ENCODE results near the gene RAB35.

RAB35 gene

GRCh38 chr12:120144215-120144614, 27.7 kb upstream of the RAB35 start:
- no peak overlapping the region for H3K4me3 ChIP-seq (ENCODE audit: control insufficient read depth, low read depth, low read length)
- TF ChIP-seq, protein P1, sequence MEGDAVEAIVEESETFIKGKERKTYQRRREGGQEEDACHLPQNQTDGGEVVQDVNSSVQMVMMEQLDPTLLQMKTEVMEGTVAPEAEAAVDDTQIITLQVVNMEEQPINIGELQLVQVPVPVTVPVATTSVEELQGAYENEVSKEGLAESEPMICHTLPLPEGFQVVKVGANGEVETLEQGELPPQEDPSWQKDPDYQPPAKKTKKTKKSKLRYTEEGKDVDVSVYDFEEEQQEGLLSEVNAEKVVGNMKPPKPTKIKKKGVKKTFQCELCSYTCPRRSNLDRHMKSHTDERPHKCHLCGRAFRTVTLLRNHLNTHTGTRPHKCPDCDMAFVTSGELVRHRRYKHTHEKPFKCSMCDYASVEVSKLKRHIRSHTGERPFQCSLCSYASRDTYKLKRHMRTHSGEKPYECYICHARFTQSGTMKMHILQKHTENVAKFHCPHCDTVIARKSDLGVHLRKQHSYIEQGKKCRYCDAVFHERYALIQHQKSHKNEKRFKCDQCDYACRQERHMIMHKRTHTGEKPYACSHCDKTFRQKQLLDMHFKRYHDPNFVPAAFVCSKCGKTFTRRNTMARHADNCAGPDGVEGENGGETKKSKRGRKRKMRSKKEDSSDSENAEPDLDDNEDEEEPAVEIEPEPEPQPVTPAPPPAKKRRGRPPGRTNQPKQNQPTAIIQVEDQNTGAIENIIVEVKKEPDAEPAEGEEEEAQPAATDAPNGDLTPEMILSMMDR (conservative IDR thresholded peaks at IDR 0.05; ENCODE audit: control insufficient read depth, insufficient read depth, low read depth, low read length) = no peak
- DNase-seq (ENCODE audit: low read depth) = no peak

DNA sequence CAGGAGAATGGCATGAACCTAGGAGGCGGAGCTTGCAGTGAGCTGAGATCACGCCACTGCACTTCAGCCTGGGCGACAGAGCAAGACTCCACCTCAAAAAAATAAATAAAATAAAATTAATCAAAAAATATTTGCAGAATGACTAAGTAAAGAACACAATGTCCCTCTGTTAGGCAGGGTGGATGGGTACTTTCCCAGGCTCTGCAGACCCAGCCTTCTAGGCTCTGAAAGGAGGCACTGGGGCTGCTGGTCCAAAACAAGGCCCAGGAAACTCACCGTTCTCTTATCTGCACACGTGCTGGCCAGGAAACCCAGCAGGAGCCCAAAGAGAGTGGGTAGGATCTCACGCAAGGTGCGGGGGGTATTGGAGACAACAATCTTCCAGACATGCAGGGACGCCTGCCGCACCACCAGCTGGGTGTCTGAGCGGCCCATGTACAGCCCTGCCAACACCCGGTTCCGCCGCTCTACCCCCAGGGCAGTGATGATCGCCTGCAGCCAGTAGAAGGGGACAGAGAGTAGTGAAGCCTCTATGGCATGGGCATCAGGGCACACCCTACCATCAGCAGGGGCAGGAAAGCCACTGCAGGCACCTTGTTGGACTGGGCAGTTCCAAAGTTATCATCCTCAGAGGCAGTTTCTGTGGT, 25.8 kb upstream of the RAB35 start:
- TF ChIP-seq, protein P1 (conservative IDR thresholded peaks at IDR 0.05; ENCODE audit: control insufficient read depth, insufficient read depth, low read depth, low read length) = no peak
- DNase-seq (ENCODE audit: low read depth) = peak; percentile 34
- no peak overlapping the region for H3K4me3 ChIP-seq (ENCODE audit: control insufficient read depth, low read depth, low read length)

GRCh38 chr12:120141336-120141735, 24.8 kb upstream of the RAB35 start:
- TF ChIP-seq, protein P1 (conservative IDR thresholded peaks at IDR 0.05; ENCODE audit: control insufficient read depth, insufficient read depth, low read depth, low read length) = no peak
- no peak overlapping the region for H3K4me3 ChIP-seq (ENCODE audit: control insufficient read depth, low read depth, low read length)
- DNase-seq (ENCODE audit: low read depth) = no peak

DNA sequence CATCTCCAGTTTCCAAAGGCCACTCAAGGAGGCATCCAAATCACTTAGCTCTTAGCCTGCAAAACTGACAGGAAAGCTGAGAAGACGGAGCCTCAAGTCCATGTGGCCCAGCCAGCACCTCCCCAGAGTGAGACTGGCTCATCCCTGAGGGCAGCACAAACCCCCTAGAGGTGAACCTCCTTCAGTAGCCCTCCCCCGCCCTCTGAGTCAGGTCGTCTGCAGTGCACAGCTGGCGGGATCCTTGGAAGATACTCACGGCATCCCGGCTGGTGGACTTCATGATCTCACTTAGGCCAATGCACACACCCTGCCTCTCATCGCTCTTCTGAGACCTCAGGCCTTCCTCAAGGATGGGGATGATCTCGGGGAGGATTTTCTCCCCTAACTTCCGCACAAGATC, 24.1 kb upstream of the RAB35 start:
- TF ChIP-seq, protein P1 (conservative IDR thresholded peaks at IDR 0.05; ENCODE audit: control insufficient read depth, insufficient read depth, low read depth, low read length) = no peak
- no peak for DNase-seq (ENCODE audit: low read depth)
- H3K4me3 ChIP-seq (ENCODE audit: control insufficient read depth, low read depth, low read length) = no peak overlapping the region

GRCh38 chr12:120139958-120140357, 23.4 kb upstream of the RAB35 start:
- H3K4me3 ChIP-seq (ENCODE audit: control insufficient read depth, low read depth, low read length) = no peak overlapping the region
- TF ChIP-seq, protein P1 (conservative IDR thresholded peaks at IDR 0.05; ENCODE audit: control insufficient read depth, insufficient read depth, low read depth, low read length) = no peak
- no peak for DNase-seq (ENCODE audit: low read depth)

DNA sequence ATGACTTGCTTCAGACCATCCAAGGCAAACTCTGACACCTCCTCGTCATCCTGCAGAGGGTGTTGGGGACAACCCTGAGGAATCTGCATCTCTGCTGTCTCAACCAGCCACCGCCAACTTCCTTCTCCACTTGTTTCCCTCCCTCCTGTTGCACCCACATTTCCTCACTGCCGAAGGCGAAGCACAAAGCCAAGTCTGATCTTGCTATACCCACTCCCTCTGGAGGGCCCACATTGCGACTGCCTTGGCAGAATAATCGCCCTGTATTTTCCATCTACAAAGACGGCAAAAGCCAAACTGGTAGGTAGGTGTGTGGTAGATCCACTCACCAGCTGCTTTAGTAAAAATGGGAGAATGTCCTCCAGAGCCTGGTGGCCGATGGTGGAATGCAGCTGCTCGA, 21.8 kb upstream of the RAB35 start:
- DNase-seq (ENCODE audit: low read depth) = no peak
- H3K4me3 ChIP-seq (ENCODE audit: control insufficient read depth, low read depth, low read length) = no peak overlapping the region
- TF ChIP-seq, protein P1 (conservative IDR thresholded peaks at IDR 0.05; ENCODE audit: control insufficient read depth, insufficient read depth, low read depth, low read length) = no peak

GRCh38 chr12:120137833-120138232, 21.3 kb upstream of the RAB35 start:
- TF ChIP-seq, protein P1 (conservative IDR thresholded peaks at IDR 0.05; ENCODE audit: control insufficient read depth, insufficient read depth, low read depth, low read length) = no peak
- no peak overlapping the region for H3K4me3 ChIP-seq (ENCODE audit: control insufficient read depth, low read depth, low read length)

More at GRCh38 chr12:120137833-120138232, 21.3 kb upstream of the RAB35 start:
- DNase-seq (ENCODE audit: low read depth) = no peak
